GM19035 (cell line): ENCODE measurements around the gene CTCFL.
"Not testable (repeated sequence)": the region's sequence is repeated elsewhere in the genome, so short reads cannot be mapped to it uniquely, and the experiment has no call there.

Source experiments
- ATAC-seq: cut with Tn5 transposase; IDR thresholded peaks from one replicate; pipeline ENCODE4 v1.9.1; 2021; ENCODE audit not compliant: unreplicated experiment

Gene CTCFL

DNA sequence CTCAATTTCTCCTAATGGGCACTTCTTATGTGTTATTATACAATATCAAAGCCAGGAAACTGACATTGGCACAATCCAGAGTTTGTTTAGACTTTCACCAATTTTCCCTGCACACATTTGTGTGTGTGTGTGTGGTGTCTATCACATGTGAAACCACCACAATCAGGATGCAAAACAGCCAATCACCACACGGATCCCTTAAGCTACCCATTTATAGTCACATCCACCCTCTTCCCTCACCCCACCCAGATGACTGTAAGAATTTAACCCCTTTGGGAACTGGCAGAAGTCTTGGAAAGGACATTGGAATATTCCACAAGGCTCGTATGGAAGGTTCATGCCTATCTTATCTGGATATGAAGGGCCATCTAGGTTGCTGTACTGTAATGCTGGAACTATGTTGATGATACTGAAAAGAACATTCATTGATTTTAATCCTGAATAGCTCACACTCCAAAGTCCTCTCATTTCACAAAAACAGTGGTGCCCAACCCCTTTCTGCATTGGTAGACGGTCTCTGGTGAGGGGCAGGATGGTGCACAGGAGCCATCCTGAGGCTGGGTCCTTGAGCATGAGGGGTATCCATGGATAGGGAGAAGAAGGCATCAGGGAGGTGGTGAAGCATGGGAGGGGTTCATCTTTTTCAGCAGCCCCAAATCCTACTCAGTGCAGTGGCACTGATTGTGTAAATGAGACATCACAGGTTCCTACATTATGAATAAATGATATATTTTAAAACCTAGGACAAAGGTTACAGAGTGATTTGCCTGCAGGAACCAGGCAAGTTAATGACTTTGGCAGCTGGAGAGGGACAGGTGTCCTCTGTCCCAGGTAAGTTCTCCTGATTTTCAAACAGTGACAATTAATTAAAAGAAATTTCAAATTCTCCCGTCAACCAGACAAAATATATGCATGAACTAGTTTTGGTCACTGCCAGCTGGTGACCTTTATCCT, 12.1 kb upstream of the CTCFL start:
- ATAC-seq: no peak

DNA sequence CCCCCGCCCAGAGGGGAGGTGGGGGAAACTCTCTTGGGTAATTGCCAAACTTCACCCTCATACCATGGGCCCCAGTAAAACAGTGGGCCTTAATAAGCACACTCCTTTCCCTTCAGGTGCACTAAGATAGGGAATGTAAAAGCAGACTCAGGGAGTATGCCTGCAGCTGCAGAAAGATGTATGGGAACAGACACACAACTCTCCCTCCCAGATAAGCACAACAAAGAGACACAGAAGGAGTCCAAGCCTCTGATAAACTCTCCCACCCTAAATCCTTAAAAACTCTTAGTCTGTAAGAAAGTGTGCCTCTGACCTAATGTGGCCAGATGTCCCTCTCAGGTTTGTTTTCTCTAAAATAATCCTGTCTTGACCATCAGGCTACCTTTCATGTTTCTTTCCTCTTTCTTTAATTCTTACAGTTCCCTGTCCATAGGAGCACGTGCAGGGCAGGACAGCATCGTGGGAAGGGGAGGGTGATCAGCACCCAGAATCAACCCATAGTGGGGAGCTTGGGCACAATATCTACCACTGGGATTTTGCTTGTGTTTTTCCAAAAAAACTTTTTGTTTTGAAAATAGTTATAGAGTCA, 11.3 kb upstream of the CTCFL start:
- ATAC-seq: no peak

DNA sequence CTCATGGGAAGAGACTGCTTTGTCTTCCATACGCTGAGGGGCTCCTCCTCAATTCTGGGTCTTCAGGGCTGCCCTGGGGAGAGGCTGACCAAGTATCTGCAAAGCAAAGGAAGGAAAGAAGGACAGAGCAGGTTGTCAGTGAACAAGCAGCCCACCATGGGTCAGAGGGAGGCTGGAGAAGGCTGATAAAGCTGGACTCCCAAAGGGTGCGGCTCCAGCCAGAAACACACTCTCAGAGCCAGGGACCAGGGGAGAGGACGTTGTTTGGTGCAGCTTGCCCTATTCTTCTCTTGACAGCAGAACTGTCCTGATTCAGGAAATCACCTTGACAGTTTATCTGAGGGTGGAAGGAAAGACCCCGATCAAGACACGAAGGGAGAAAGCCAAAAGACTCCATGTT, 10.4 kb upstream of the CTCFL start:
- ATAC-seq: no peak

DNA sequence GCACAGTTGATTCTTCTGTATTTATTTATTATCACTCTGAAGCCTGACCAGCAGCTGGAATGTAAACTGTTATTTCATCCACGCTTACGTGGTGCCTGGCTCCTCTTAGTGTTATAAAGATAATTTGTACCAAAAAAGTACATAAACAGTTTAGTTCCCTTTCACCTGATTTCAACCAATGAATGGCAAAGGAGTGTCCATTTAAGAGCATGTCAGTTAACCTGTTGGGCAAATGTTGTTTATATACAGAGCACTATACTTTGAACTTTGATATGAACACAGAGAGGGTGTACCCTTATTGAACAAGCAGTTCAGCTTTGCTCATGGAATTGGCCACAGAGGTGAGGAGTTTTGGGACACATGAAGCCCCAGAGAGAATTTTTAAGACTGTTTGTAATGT, 7.2 kb upstream of the CTCFL start:
- ATAC-seq: no peak

DNA sequence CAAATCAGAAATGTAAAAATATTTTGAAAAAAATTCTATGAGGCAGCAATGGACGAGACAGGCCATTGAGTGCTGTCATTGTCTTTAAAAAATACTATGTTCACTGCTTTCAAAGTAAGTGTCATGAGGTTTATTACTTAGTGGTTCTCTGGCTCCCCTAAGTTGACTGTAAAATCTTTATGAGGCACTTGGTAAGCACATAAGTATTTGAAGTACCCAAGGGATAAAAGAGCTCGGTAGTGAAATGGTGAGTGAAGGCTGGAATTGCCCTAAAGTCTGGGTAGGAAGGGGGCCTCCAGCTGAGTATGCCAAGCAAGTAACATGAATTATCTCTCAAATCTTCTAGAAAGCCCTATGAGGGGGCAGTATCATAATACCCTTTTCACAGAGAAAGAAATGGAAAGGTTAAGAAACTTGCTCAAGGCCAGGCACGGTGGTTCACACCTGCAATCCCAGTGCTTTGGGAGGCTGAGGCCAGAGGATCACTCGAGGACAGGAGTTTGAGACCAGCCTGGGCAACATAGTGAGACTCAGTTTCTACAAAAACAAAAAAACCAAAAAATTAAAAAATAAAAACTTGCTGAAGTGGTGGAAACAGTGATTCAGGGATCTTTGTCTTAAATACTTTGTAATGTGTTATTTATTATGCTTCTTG, 5.5 kb upstream of the CTCFL start:
- ATAC-seq: no peak

DNA sequence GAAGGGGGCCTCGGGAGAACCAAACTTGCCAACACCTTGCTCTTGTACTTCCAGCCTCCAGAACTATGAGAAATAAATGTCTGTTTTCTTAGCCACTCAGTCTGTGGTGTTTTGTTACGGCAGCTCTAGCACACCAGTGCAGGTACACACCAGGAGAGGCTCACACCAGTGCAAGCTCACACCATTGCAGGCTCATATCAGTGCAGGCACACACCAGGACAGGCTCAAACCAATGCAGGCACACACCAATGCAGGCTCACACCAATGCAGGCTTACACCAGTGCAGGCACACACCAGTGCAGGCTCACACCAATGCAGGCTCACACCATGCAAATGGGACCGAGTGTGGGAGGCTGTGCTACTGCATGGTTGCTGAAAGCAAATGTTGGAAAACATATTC, 4.9 kb upstream of the CTCFL start:
- no peak for ATAC-seq

DNA sequence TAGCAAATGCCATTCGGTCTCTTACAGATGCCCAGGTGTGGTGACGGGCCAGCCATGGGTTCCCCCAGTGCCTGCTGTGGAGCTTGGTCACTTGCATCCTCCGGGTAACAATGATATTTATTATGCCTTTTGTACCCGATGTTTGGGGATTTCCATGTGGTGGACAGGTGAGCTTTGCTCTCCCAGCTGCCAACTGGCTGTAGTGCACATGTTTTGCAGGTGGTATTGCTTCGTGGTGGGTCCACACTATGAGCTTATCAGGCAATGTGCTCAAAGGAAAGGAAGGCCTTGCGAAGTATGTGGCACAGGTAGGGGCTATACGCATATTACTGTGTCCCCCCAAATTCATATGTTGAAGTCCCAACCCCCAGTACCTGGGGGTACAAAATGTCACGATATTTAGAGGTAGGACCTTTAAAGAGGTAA, 4.2 kb upstream of the CTCFL start:
- ATAC-seq: no peak

DNA sequence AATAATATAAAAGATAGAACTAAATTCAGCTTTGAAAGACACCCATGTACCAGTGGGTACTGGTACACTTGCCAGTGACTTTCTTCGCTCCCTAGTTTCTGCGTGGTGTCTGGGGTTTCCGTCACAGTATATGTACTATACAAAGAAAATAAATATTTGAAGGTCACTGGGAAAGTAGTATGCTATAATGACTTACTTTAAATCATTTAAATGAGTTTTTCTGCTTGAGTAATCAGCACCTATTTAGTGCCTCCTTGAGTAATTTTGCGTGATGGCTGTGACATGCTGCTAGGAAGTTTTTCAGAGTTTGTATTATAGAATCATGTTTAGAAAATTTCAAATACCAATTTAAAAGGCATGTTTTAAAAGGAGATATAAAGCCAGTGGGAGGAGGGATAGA, 3.2 kb upstream of the CTCFL start:
- ATAC-seq: no peak

DNA sequence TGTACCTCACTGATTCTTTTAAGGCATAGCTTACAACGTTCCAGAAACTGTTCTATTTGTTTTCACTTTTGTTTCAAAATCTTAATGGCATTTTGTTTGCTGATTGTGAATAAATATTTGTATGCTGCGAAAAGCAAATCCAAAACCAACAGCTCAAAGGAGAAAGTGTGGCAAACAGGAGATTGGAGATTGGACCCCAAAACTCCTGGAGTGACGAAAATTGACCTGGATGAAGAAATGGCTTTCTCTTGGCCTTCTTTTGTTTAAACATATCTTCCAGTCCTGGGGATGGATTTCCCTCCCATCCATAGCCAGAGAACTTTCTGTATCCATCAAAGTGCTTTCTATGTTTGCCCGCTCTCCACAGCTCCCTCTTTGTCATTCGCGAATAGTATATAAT, 2.8 kb upstream of the CTCFL start:
- no peak for ATAC-seq

DNA sequence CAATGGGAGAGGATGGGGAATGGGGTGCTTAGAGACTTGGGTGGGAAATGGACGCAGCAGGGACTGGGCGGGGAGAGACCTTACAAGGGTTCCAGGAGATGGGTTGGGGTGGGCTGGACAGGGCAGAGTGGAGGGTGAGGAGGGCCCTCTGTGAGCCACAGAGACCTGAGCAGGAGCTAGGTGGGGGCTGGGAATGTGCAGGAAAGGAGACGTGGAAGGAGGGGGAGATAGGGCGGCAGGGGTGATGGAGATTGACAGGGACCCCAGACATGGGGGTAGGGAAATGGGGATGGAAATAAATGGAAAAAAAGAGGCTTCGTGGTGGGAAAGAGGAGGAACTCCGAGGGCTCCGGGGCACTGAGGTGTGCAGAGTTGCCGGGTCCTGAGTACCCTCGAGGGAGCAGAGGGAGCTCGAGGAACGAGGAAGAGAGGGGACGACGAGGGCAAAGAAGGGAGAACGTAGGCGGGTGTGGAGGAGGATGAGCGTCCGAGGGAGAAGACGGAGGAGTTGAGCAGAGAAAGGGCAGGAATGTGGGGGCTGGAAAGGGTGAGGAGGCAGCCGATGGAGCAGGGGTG, 2.0 kb upstream of the CTCFL start:
- ATAC-seq: no peak

DNA sequence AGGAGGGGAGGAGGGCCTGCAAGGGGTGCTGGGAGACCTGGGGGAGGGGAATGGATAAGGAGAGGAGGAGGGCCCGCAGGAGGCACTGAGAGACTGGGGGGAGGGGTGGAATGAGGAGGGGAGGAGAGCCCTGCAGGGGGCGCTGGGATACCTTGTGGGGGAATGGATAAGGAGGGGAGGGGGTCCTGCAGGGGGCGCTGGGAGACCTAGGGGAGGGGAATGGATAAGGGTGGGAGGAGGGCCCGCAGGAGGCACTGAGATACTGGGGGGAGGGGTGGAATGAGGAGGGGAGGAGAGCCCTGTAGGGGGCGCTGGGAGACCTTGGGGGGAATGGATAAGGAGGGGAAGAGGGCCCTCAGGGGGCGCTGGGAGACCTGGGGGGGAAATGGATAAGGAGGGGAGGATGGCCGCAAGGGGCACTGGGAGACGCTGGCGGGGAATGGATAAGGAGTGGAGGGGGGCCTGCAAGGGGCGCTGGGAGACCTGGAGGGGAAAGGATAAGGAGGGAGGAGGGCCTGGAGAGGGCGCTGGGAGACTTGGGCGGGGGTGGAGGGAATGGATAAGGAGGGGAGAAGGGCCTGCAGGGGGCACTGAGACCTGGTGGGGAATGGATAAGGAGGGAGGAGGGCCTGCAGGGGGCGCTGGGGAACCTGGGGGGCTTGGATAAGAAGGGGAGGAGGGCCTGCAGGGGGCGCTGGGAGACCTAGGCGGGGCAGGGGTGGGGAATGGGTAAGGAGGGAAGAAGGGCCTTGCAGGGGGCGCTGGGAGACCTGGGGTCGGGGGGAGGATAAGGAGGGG, 1.3 kb upstream of the CTCFL start:
- no peak for ATAC-seq

DNA sequence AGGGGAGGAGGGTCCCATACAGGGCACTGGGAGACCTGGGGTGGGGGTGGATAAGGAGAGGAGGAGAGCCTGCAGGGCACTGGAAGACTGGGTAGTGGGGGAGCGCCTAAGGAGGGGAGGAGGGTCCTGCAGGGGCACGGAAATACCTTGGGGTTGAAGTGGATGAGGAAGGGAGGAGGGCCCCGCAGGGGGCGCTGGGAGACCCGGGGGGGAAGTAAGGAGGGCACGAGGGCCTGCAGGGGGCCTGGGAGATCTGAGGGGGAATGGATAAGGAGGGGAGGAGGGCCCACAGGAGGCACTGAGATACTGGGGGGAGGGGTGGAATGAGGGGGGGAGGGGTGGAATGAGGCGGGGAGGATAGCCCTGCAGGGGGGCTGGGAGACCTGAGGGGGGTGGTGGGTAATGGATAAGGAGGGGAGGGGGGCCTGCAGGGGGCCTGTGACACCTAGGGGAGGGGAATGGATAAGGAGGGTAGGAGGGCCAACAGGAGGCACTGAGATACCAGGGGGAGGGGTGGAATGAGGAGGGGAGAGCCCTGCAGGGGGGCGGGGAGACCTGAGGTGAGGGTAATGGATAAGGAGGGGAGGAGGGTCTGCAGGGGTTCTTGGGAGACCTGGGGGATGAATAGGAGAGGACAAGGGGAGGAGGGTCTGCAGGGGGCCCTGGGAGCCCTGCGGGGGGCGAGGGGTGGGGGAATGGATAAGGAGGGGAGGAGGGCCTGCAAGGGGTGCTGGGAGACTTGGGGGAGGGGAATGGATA, 567 bp upstream of the CTCFL start:
- ATAC-seq: no peak

DNA sequence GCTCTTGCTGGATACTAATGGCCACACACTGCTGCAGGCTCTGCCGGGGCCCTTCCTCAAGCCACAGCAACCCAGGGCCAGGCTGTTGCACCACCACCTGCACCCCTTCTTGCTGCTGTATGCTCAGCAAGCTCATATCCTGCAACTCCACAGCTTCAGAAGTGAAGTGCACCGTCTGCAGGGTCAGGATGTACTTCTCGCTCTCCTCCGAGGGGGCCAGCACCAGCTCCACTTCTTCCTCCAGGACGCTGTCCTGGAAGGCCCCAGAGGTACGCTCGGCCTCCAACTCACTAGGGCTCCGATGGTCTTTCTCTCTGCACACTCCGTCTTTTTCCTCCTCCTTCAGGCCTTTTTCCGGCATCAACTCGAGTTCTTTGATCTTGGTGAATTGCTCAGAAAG, 1.2 kb downstream of the CTCFL start:
- ATAC-seq: no peak

DNA sequence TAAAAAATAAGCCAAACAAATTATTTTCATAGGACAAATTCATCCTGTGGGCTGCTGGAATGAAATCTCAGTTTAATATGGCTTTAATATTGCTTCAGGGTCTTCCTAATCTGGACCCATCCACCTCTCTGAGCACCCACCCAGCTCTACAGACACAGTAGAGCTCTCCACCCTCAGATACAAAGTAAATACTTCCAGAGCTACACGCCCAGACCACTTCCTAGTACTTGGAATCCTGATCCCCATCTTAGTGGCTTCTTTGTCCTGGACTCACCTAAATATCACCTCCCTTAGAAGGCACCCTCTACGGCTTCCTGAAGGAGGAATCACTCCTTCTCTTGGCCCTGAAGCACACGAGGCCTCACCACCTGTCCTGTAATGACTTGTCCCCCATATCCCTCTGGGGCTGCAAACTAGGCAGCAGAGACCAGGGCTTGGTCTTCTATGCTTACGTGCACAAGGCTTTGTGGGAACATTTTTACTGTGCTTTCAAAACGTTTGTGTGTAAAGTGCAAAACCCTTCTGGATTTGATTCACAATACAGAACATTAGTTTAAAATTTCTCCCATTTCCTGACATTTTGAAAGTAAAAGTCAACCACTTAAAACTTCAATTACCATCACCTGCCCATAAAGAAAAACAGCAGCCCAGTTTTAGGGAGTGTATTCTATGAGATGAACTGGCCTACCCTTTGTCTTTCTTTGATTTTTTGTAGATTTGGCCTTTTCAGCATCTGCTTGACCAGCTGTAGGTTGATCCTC, 2.4 kb downstream of the CTCFL start:
- ATAC-seq: no peak

DNA sequence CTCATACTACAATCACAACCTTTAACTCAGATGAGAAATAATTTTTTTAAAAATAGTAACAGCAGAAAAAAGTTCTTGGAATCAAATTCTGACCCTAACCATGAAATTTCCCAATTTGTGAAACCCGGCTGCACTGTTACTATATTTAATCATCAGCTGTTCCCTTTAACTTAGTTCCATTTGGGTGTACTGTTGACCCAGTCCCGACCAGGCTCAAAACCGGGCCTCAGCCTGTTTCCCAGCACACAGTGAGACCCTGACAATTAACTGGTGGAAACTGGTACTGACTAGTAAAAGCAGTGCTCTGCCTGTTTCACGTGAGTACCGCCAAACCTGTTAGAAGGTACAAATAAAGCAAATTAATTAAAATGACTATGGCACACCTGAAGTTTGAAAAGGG, 7.0 kb downstream of the CTCFL start:
- ATAC-seq: no peak

DNA sequence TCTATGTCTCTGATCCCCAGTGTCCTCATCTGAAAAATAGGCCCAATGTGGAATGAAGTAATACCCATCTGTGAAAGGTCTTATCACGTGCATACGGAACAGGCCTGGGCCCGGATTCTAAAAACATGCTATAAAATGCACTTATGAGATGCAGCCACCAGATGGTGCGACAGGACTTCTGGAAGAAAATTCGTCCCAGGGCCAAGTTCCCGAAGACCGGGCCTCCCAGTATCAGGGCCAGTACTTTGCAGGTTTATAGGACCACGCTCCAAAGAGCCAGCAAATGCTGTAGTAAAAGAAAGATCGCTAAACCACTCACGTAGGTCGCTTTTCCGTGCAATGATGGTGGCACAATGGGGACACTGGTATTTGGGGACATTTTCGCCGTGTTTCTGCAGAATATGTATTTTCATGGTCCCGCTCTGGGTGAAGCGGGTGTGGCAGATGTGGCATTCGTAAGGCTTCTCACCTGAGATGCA, 10.6 kb downstream of the CTCFL start:
- no peak for ATAC-seq

DNA sequence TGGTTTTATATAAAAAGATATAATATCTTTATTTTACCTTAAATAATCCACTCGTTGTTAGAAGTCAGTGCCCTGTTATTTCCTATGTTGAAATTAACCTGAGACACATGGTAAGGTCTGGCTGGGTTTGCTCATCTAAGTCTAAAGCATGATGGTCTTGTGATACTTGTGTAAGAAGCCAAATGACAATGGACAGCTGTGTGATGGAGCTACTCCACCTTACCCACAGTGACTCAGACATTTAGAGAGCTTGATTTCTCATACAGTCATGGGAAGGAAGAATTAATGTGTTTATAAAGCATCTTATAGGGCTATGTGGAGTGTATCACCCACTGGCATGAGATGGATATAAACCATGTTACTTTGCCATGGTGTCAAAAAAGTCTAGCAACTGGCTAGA, 11.7 kb downstream of the CTCFL start:
- ATAC-seq: no peak

DNA sequence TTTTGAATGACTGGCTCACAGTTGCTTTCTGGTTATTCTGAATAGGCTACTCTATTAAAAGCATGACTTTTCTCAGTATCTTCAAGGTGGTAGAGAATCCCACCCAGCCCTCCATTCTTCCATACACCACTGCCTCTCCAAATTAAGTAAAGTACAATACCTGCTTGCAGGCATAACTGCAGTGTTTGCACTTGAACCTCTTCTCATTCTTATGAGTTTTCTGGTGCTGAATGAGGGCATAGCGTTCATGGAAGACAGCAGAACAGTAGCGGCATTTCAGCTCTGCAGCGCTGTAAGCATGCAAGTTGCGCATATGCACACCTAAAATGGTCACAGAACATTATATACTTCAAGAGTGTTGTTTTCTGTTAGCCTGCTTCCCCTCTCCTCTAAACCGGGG, 12.5 kb downstream of the CTCFL start:
- no peak for ATAC-seq

DNA sequence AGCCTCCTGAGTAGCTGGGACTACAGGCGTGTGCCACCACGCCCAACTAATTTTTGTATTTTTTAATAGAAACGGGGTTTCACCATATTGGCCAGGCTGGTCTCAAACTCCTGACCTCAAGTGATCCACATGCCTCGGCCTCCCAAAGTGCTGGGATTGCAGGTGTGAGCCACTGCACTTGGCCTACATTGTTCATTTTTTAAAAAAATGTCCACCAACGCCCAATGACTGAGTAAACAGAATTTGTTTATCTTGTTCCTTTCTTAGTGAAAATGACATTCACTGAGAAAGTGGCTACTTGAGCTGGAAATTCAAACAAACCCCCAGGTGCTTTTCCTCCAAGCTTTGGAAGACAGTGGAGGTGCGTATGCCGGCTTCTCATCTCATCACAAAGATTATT, 13.2 kb downstream of the CTCFL start:
- not testable (repeated sequence) for ATAC-seq
